Uterus (tissue), 4 donors: ENCODE measurements around the gene ASCL1. TPM values are rescaled to one million over a fixed set of nuclear protein-coding genes. Genes with fewer than 3 reads are reported as not detected.

Experiments used
- DNase-seq, 2 donors: peaks; one replicate each; pipeline ENCODE4 v3.0.0-alpha.2; 2019 to 2020
- H3K27ac ChIP-seq, 2 donors: fragments of 200-600 bp; sonication (generic); 1 replicate in 1 of 2; 2 replicates in 1 of 2; pipeline ENCODE4 v1.5.1; 2016 to 2018
- H3K27me3 ChIP-seq, 2 donors: fragments of 200-600 bp; sonication (generic); one replicate each; pipeline ENCODE4 v1.5.1; 2018 to 2019; ENCODE audit warnings: control low read depth in 1 of 2
- H3K36me3 ChIP-seq, 2 donors: fragments of 200-600 bp; sonication (generic); one replicate each; pipeline ENCODE4 v1.5.1; 2019; ENCODE audit warnings: control low read depth in 1 of 2
- H3K4me1 ChIP-seq, 2 donors: fragments of 200-600 bp; sonication (generic); one replicate each; pipeline ENCODE4 v1.5.1; 2018 to 2019; ENCODE audit warnings: control low read depth in 1 of 2
- H3K4me3 ChIP-seq, 2 donors: fragments of 200-600 bp; sonication (generic); 1 replicate in 1 of 2; 2 replicates in 1 of 2; pipeline ENCODE4 v1.5.1; 2018 to 2019; ENCODE audit warnings: mild to moderate bottlenecking in 1 of 2
- H3K9me3 ChIP-seq, 2 donors: fragments of 200-600 bp; sonication (generic); one replicate each; pipeline ENCODE4 v1.5.1; 2019; ENCODE audit warnings: control low read depth in 1 of 2
- CTCF ChIP-seq, 4 experiments: fragments of 200-600 bp in 2 of 4; fragments of 450-650 bp in 2 of 4; sonication (generic) in 2 of 4; IDR thresholded peaks; one replicate each; pipeline ENCODE4 v1.5.1; 2016 to 2019; ENCODE audit warnings: antibody characterized with exemption in 4 of 4, mild to moderate bottlenecking in 2 of 4, moderate library complexity in 1 of 4
- POLR2A ChIP-seq, 2 donors: fragments of 450-650 bp; IDR thresholded peaks; one replicate each; pipeline ENCODE4 v1.6.1; 2016; ENCODE audit warnings: antibody characterized with exemption in 2 of 2, mild to moderate bottlenecking in 1 of 2, moderate library complexity in 1 of 2
- intact Hi-C: fragments of 100-400 bp; cut with DNase I; formaldehyde crosslinking; loops from one replicate; pipeline ENCODE4 v1.15.1; 2023; ENCODE audit warnings: low total_unique reads
- total RNA-seq, 4 donors: library from RNA; depleted of rRNA in 3 of 4; stranded (reverse); fragments of >200 nt in 3 of 4; gene quantifications; one replicate each; pipeline versions ENCODE4 v1.1.0 to v1.2.4, GENCODE V29; 2014 to 2023
- donor health status: DM: yes; HTN: yes; CAD: no.

Gene ASCL1
- total RNA-seq, 4 donors from 2014 or later, result 0.48 TPM; not detected in 3

GRCh38 chr12:102965281-102966155 is 8.0 kb downstream of the ASCL1 start:
- peaks cover 4 to 63% of the 10 kb centered on the region in 2 donors for H3K27me3 ChIP-seq

GRCh38 chr12:102966200-102966863 is 8.9 kb downstream of the ASCL1 start:
- intact Hi-C loops, result no loop called here

More at GRCh38 chr12:102965281-102966155, 8.0 kb downstream of the ASCL1 start:
- Histone ChIP-seq H3K9me3 (no peaks in the 10 kb centered on the region), H3K27ac (no peak overlapping the region), H3K4me1 (no peaks in the 10 kb centered on the region), H3K36me3 (no peaks in the 10 kb centered on the region), H3K4me3 (no peak overlapping the region)
- TF ChIP-seq POLR2A (IDR thresholded peaks at IDR 0.05) (no peak), CTCF (IDR thresholded peaks at IDR 0.05) (no peak)
- no peak for DNase-seq
- intact Hi-C loops, result no loop called here

GRCh38 chr12:102970780-102971179 is 13.3 kb downstream of the ASCL1 start:
- no peak overlapping the region for H3K4me3 ChIP-seq
- H3K9me3 ChIP-seq, result no peaks in the 10 kb centered on the region
- no peaks in the 10 kb centered on the region for H3K4me1 ChIP-seq
- H3K27ac ChIP-seq, result no peak overlapping the region
- TF ChIP-seq CTCF (IDR thresholded peaks at IDR 0.05), result no peak
- no peak for TF ChIP-seq POLR2A (IDR thresholded peaks at IDR 0.05)
- no peak for DNase-seq
- H3K36me3 ChIP-seq, result no peaks in the 10 kb centered on the region
- H3K27me3 ChIP-seq, result peaks cover 0 to 12% of the 10 kb centered on the region in 2 donors
- intact Hi-C loops, result no loop called here

More at GRCh38 chr12:102966200-102966863, 8.9 kb downstream of the ASCL1 start:
- H3K36me3 ChIP-seq, result no peaks in the 10 kb centered on the region
- H3K4me1 ChIP-seq, result no peaks in the 10 kb centered on the region
- TF ChIP-seq POLR2A (IDR thresholded peaks at IDR 0.05), result no peak
- TF ChIP-seq CTCF (IDR thresholded peaks at IDR 0.05), result no peak
- no peaks in the 10 kb centered on the region for H3K9me3 ChIP-seq
- DNase-seq, result no peak
- no peak overlapping the region for H3K27ac ChIP-seq
- H3K27me3 ChIP-seq, result peaks cover 4 to 55% of the 10 kb centered on the region in 2 donors
- H3K4me3 ChIP-seq, result no peak overlapping the region

- no peaks in the 10 kb centered on the region for H3K9me3 ChIP-seq
- TF ChIP-seq POLR2A (IDR thresholded peaks at IDR 0.05) (no peak), CTCF (IDR thresholded peaks at IDR 0.05) (no peak)
- H3K4me3 ChIP-seq, result no peak overlapping the region
- no peak overlapping the region for H3K27ac ChIP-seq
- DNase-seq, result no peak
- H3K27me3 ChIP-seq, result peaks cover 0 to 10% of the 10 kb centered on the region in 2 donors
- H3K36me3 ChIP-seq, result no peaks in the 10 kb centered on the region
- H3K4me1 ChIP-seq, result no peaks in the 10 kb centered on the region
- intact Hi-C loops, result no loop called here
These were observed 13.8 kb downstream of the ASCL1 start for GRCh38 chr12:102971227-102971626.

GRCh38 chr12:102973583-102973982 is 16.1 kb downstream of the ASCL1 start:
- DNase-seq, result no peak
- no peaks in the 10 kb centered on the region for H3K9me3 ChIP-seq
- intact Hi-C loops, result no loop called here
- no peaks in the 10 kb centered on the region for H3K27me3 ChIP-seq
- no peaks in the 10 kb centered on the region for H3K4me1 ChIP-seq
- TF ChIP-seq CTCF (IDR thresholded peaks at IDR 0.05) (no peak), POLR2A (IDR thresholded peaks at IDR 0.05) (no peak)
- H3K4me3 ChIP-seq, result no peak overlapping the region
- H3K27ac ChIP-seq, result no peak overlapping the region
- H3K36me3 ChIP-seq, result no peaks in the 10 kb centered on the region
